Neuronal stem cell (in vitro differentiated cells): ENCODE data around the gene RTP1.

Experiments used
- DNase-seq: peaks from one replicate; pipeline ENCODE4 v3.0.0-alpha.2; 2013; ENCODE audit warnings: low spot score
- H2AFZ ChIP-seq: one replicate; pipeline ENCODE4 v1.6.1; 2013; ENCODE audit warnings: mild to moderate bottlenecking, low read length, inconsistent platforms
- H2AK5ac ChIP-seq: 2 replicates; pipeline ENCODE4 v1.6.1; 2013; ENCODE audit warnings: low read depth, mild to moderate bottlenecking, inconsistent platforms, low read length, moderate library complexity, mixed read lengths
- H2BK120ac ChIP-seq: 2 replicates; pipeline ENCODE4 v1.6.1; 2013; ENCODE audit warnings: low read depth, mild to moderate bottlenecking, inconsistent platforms, low read length, moderate library complexity, mixed read lengths
- H2BK12ac ChIP-seq: one replicate; pipeline ENCODE4 v1.6.1; 2013; ENCODE audit warnings: low read length, inconsistent platforms
- H2BK15ac ChIP-seq: 2 replicates; pipeline ENCODE4 v1.6.1; 2013; ENCODE audit warnings: mild to moderate bottlenecking, low read length, inconsistent platforms, mixed read lengths
- H2BK5ac ChIP-seq: one replicate; pipeline ENCODE4 v1.6.1; 2013; ENCODE audit warnings: inconsistent platforms, mild to moderate bottlenecking, low read length, moderate library complexity
- H3K14ac ChIP-seq: one replicate; pipeline ENCODE4 v1.6.1; 2013; ENCODE audit warnings: low read length, inconsistent platforms
- H3K18ac ChIP-seq: 2 replicates; pipeline ENCODE4 v1.6.1; 2013; ENCODE audit warnings: low read length, inconsistent platforms
- H3K23ac ChIP-seq: 2 replicates; pipeline ENCODE4 v1.6.1; 2013; ENCODE audit warnings: low read depth, mild to moderate bottlenecking, mixed read lengths, low read length, inconsistent platforms; ENCODE audit not compliant: poor library complexity
- H3K27ac ChIP-seq: replicated peaks from 3 replicates; pipeline ENCODE4 v1.5.1; 2013; ENCODE audit warnings: low read length, inconsistent platforms
- H3K27me3 ChIP-seq, 3 experiments: 2 replicates each; pipeline ENCODE4 v1.6.1; 2013; ENCODE audit warnings: low read length in 3 of 3, mild to moderate bottlenecking in 2 of 3, inconsistent platforms in 1 of 3, low read depth in 1 of 3, mixed read lengths in 1 of 3, moderate library complexity in 1 of 3; ENCODE audit not compliant: control insufficient read depth in 3 of 3, insufficient read depth in 3 of 3
- H3K36me3 ChIP-seq, 2 donors: replicated peaks in 1 of 2; 2 replicates each; pipeline ENCODE4 v1.6.1; 2013; ENCODE audit warnings: low read length in 2 of 2; ENCODE audit not compliant: control insufficient read depth in 2 of 2, insufficient read depth in 2 of 2
- H3K4ac ChIP-seq: 2 replicates; pipeline ENCODE4 v1.6.1; 2013; ENCODE audit warnings: inconsistent platforms, mild to moderate bottlenecking, low read length, moderate library complexity
- H3K4me1 ChIP-seq, 2 donors: 1 replicate in 1 of 2; 2 replicates in 1 of 2; pipeline ENCODE4 v1.6.1; 2013; ENCODE audit warnings: low read length in 2 of 2, low read depth in 1 of 2; ENCODE audit not compliant: control insufficient read depth in 2 of 2, insufficient read depth in 1 of 2
- H3K4me2 ChIP-seq: one replicate; pipeline ENCODE4 v1.6.1; 2013; ENCODE audit warnings: mild to moderate bottlenecking, low read length, inconsistent platforms; ENCODE audit not compliant: insufficient read depth, poor library complexity, severe bottlenecking
- H3K4me3 ChIP-seq, 2 donors: 2 replicates each; pipeline ENCODE4 v1.5.1; 2013; ENCODE audit warnings: low read length in 2 of 2, mild to moderate bottlenecking in 2 of 2, inconsistent platforms in 1 of 2, moderate library complexity in 1 of 2
- H3K79me1 ChIP-seq: one replicate; pipeline ENCODE4 v1.6.1; 2013; ENCODE audit warnings: low read depth, mild to moderate bottlenecking, inconsistent platforms, low read length, moderate library complexity
- H3K9ac ChIP-seq: one replicate; pipeline ENCODE4 v1.6.1; 2013; ENCODE audit warnings: mild to moderate bottlenecking, low read depth, low read length, inconsistent platforms; ENCODE audit not compliant: poor library complexity
- H3K9me3 ChIP-seq, 2 donors: replicated peaks in 1 of 2; 2 replicates each; pipeline versions ENCODE3 to v1.6.1; 2013; ENCODE audit warnings: low read length in 2 of 2, mild to moderate bottlenecking in 2 of 2, inconsistent platforms in 1 of 2, low read depth in 1 of 2, mixed read lengths in 1 of 2, moderate library complexity in 1 of 2; ENCODE audit not compliant: control insufficient read depth in 2 of 2, insufficient read depth in 1 of 2
- H4K8ac ChIP-seq: one replicate; pipeline ENCODE4 v1.6.1; 2013; ENCODE audit warnings: low read depth, mild to moderate bottlenecking, inconsistent platforms, low read length, moderate library complexity
- H4K91ac ChIP-seq: one replicate; pipeline ENCODE4 v1.6.1; 2013; ENCODE audit warnings: low read length, low read depth, mild to moderate bottlenecking, inconsistent platforms; ENCODE audit not compliant: poor library complexity
- WGBS, 2 donors: extraction: QIAGEN DNeasy Blood & Tissue Kit; methylation state at CpG; one replicate each; pipeline ENCODE4 v1.1.7; 2013; ENCODE audit warnings: missing lambda C conversion rate in 2 of 2, mixed read lengths in 1 of 2; ENCODE audit not compliant: insufficient read length in 2 of 2, insufficient replicate concordance in 1 of 2; ENCODE audit errors: extremely low coverage in 2 of 2; 5-methylcytosine and 5-hydroxymethylcytosine counted together

RTP1 gene

DNA sequence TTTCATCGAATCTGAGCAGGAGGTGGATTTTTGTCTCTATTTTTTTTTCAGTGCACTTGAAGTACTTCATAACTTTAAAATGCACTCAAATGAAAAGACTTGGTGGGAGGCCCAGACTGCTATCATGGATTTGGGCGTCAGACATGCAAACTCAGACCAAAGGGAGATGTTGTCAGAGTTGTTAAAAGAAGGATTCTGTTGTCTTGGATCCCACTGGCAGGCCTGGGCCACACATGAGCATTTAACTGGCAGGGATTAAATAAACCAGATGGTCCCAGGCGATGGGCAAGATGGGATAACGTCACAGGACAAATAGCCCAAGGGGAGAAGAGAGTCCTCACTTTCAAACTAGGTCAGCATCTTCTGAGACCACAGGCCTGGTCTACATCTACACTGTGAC, 15.4 kb downstream of the RTP1 start:
- no peak overlapping the region for H3K27ac ChIP-seq
- H3K4me3 ChIP-seq, result no peak overlapping the region
- WGBS, 2 donors, result no CpG with 5 or more reads among the region's 4 CpGs
- H2BK15ac ChIP-seq, result no peak overlapping the region
- peaks cover 0 to 5% of the 10 kb centered on the region in 2 donors for H3K4me1 ChIP-seq
- no peak overlapping the region for H3K18ac ChIP-seq
- H4K8ac ChIP-seq, result no peak overlapping the region
- no peaks in the 10 kb centered on the region for H3K36me3 ChIP-seq
- no peak overlapping the region for H2AFZ ChIP-seq
- H3K27me3 ChIP-seq, result peaks cover 0 to 4% (median 0%) of the 10 kb centered on the region in 3 experiments
- no peak overlapping the region for H2AK5ac ChIP-seq
- no peaks in the 10 kb centered on the region for H3K79me1 ChIP-seq
- no peak overlapping the region for H3K4ac ChIP-seq
- H3K9me3 ChIP-seq, result no peaks in the 10 kb centered on the region
- no peak overlapping the region for H2BK120ac ChIP-seq
- DNase-seq, result no peak
- H3K23ac ChIP-seq, result no peak overlapping the region
- no peak overlapping the region for H2BK12ac ChIP-seq
- no peak overlapping the region for H3K14ac ChIP-seq
- H2BK5ac ChIP-seq, result no peak overlapping the region
- H4K91ac ChIP-seq, result no peak overlapping the region
- H3K4me2 ChIP-seq, result no peak overlapping the region
- no peak overlapping the region for H3K9ac ChIP-seq

DNA sequence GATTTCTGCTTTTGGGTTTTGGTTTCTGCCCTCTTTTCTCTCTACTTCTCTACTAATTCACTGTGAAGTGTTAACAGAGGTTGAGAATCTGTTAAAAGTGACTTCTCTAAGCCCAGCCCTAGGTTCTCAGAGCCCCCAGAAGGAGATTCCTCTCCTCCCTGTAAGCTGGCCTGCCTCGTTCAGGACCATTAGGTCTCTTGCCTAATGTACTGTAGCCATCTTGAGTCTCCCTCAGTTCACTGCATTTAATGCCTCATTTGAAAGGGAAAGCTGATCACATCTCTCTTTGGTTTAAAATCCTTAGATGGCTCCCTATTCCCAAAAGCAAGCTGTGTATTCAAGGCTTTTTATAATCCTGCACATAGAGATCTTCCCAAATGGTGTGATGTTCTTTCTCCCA, 16.3 kb downstream of the RTP1 start:
- no peak overlapping the region for H3K4ac ChIP-seq
- H2BK12ac ChIP-seq, result no peak overlapping the region
- no peak overlapping the region for H4K91ac ChIP-seq
- H3K23ac ChIP-seq, result no peak overlapping the region
- peaks cover 0 to 4% (median 0%) of the 10 kb centered on the region in 3 experiments for H3K27me3 ChIP-seq
- peaks cover 0 to 5% of the 10 kb centered on the region in 2 donors for H3K4me1 ChIP-seq
- H2AFZ ChIP-seq, result no peak overlapping the region
- no peaks in the 10 kb centered on the region for H3K36me3 ChIP-seq
- WGBS, 2 donors, result no CpG with 5 or more reads among the region's 1 CpG
- no peak overlapping the region for H2BK120ac ChIP-seq
- H2BK5ac ChIP-seq, result no peak overlapping the region
- H3K4me2 ChIP-seq, result no peak overlapping the region
- no peak overlapping the region for H3K4me3 ChIP-seq
- H2AK5ac ChIP-seq, result no peak overlapping the region
- no peak overlapping the region for H3K27ac ChIP-seq
- no peak overlapping the region for H3K18ac ChIP-seq
- no peak overlapping the region for H4K8ac ChIP-seq
- no peak overlapping the region for H3K9ac ChIP-seq
- no peak for DNase-seq
- no peaks in the 10 kb centered on the region for H3K79me1 ChIP-seq
- no peaks in the 10 kb centered on the region for H3K9me3 ChIP-seq
- H2BK15ac ChIP-seq, result no peak overlapping the region
- no peak overlapping the region for H3K14ac ChIP-seq

DNA sequence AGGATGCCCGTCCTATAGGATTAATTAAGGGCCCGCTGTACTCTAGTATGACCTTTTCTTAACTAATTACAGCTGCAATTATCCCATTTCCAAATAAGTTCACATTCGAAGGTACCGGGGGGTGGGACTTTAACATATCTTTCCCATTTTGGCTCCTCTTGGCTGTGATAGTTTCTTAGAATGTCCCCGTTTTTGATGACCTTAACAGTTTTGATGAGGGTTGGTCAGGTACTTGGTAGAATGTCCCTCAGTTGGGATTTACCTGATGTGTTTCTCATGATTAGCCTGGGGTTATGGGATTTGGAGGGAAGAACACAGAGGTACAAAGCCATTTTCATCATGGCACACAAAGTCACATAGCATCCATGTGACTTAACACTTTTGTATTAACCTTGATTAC, 18.2 kb downstream of the RTP1 start:
- Histone ChIP-seq H3K23ac (no peak overlapping the region), H2BK120ac (no peak overlapping the region), H3K9me3 (no peaks in the 10 kb centered on the region), H3K9ac (no peak overlapping the region), H2AFZ (no peak overlapping the region), H4K91ac (no peak overlapping the region), H2AK5ac (no peak overlapping the region), H3K79me1 (no peaks in the 10 kb centered on the region), H2BK5ac (no peak overlapping the region), H3K4me2 (no peak overlapping the region), H3K14ac (no peak overlapping the region), H3K4ac (no peak overlapping the region), H3K27me3 (peaks cover 0 to 4% (median 0%) of the 10 kb centered on the region in 3 experiments), H3K4me1 (peaks cover 0 to 3% of the 10 kb centered on the region in 2 donors), H3K27ac (no peak overlapping the region), H2BK15ac (no peak overlapping the region), H3K36me3 (no peaks in the 10 kb centered on the region), H3K18ac (no peak overlapping the region), H4K8ac (no peak overlapping the region), H3K4me3 (no peak overlapping the region), H2BK12ac (no peak overlapping the region)
- no CpG with 5 or more reads among the region's 5 CpGs for WGBS, 2 donors
- DNase-seq, result no peak

DNA sequence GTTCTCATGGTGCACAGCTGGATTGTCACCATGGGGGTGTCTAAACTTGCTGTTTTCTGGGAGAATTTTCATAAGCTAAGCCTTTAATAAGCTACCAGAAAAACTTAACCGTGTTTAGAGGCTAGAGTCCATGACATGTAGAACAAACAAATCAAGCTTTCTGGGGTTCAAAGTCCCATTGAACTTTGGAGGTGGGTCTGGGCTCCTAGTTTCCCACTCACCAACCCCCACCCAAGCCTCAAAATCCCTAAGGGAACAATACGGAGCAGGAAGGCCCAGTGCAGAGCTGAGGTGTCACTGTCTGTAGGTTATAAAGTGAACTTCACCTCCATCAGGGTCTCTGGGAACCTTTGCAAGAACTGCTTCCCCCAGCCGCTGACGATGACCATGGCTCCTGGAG, 25.5 kb downstream of the RTP1 start:
- Histone ChIP-seq H2BK120ac (no peak overlapping the region), H3K9me3 (no peaks in the 10 kb centered on the region), H2BK15ac (no peak overlapping the region), H3K27me3 (no peaks in the 10 kb centered on the region), H3K14ac (no peak overlapping the region), H3K36me3 (no peaks in the 10 kb centered on the region), H3K4me2 (no peak overlapping the region), H4K8ac (no peak overlapping the region), H2BK12ac (no peak overlapping the region), H3K27ac (no peak overlapping the region), H3K4me1 (no peaks in the 10 kb centered on the region), H3K18ac (no peak overlapping the region), H2AK5ac (no peak overlapping the region), H2AFZ (no peak overlapping the region), H3K4ac (no peak overlapping the region), H3K79me1 (no peaks in the 10 kb centered on the region), H2BK5ac (no peak overlapping the region), H3K23ac (peak overlapping the region; percentile 8), H4K91ac (no peak overlapping the region), H3K9ac (no peak overlapping the region), H3K4me3 (no peak overlapping the region)
- DNase-seq, result no peak
- no CpG with 5 or more reads among the region's 4 CpGs for WGBS, 2 donors
